AG10803 (cell line): ENCODE results near the gene TNKS1BP1.

Experiments
- DNase-seq: peaks from one replicate; pipeline ENCODE4 v3.0.0; 2010; ENCODE audit warnings: low read depth
- H3K4me3 ChIP-seq: 2 replicates; pipeline ENCODE4 v1.5.1; 2011; ENCODE audit warnings: mild to moderate bottlenecking, low read length, control low read depth
- CTCF ChIP-seq: conservative IDR thresholded peaks from 2 replicates; pipeline ENCODE4 v1.5.1; 2011; ENCODE audit warnings: mild to moderate bottlenecking, low read length, control low read depth, inconsistent platforms

The TNKS1BP1 gene

GRCh38 chr11:57345555-57346211 is 20.9 kb upstream of the TNKS1BP1 start:
- H3K4me3 ChIP-seq: no peak overlapping the region
- TF ChIP-seq CTCF: peak; percentile 76
- peak; percentile 60 for DNase-seq

GRCh38 chr11:57344826-57345225 is 20.1 kb upstream of the TNKS1BP1 start:
- TF ChIP-seq CTCF: no peak
- H3K4me3 ChIP-seq: no peak overlapping the region

GRCh38 chr11:57343825-57344224 is 19.1 kb upstream of the TNKS1BP1 start:
- no peak for DNase-seq
- no peak for TF ChIP-seq CTCF
- no peak overlapping the region for H3K4me3 ChIP-seq

More at GRCh38 chr11:57344826-57345225, 20.1 kb upstream of the TNKS1BP1 start:
- no peak for DNase-seq

GRCh38 chr11:57342702-57343101 is 17.9 kb upstream of the TNKS1BP1 start:
- DNase-seq: no peak
- no peak overlapping the region for H3K4me3 ChIP-seq
- TF ChIP-seq CTCF: no peak

- no peak for DNase-seq
- H3K4me3 ChIP-seq: no peak overlapping the region
- TF ChIP-seq CTCF: no peak
These were observed 16.6 kb upstream of the TNKS1BP1 start for GRCh38 chr11:57341250-57341808.

GRCh38 chr11:57340039-57340615 is 15.4 kb upstream of the TNKS1BP1 start:
- peak; percentile 20 for DNase-seq
- peak; percentile 26; the same call in 1 of the 2 replicates for TF ChIP-seq CTCF
- H3K4me3 ChIP-seq: no peak overlapping the region

- no peak overlapping the region for H3K4me3 ChIP-seq
- DNase-seq: no peak
- TF ChIP-seq CTCF: no peak
These were observed 14.6 kb upstream of the TNKS1BP1 start for GRCh38 chr11:57339328-57339727.
